Fibroblast of lung (primary cell): Measurements from ENCODE around the gene MALAT1. TPM values are rescaled to one million over a fixed set of nuclear protein-coding genes. Genes with fewer than 3 reads are reported as not detected.
A peak's percentile ranks its signal among the peaks of the same experiment; 100 is the strongest.

Experiments
- DNase-seq, 2 donors: peaks; one replicate each; pipeline versions ENCODE4 v3.0.0 to v3.0.0-alpha.2; 2010; ENCODE audit warnings: low read depth in 2 of 2
- H2AFZ ChIP-seq: 2 replicates; pipeline ENCODE4 v1.5.1; 2012; ENCODE audit warnings: low read length, control low read depth, inconsistent platforms
- H3K27ac ChIP-seq: 2 replicates; pipeline ENCODE4 v1.5.1; 2011; ENCODE audit warnings: low read length, control low read depth; ENCODE audit not compliant: insufficient read depth
- H3K27me3 ChIP-seq: 2 replicates; pipeline ENCODE4 v1.5.1; 2011; ENCODE audit warnings: mild to moderate bottlenecking, low read length; ENCODE audit not compliant: control insufficient read depth, insufficient read depth
- H3K36me3 ChIP-seq: 2 replicates; pipeline ENCODE4 v1.5.1; 2011; ENCODE audit warnings: low read length; ENCODE audit not compliant: control insufficient read depth, insufficient read depth
- H3K4me1 ChIP-seq: 2 replicates; pipeline ENCODE4 v1.5.1; 2011; ENCODE audit warnings: low read length; ENCODE audit not compliant: control insufficient read depth, insufficient read depth; ENCODE audit errors: extremely low read depth
- H3K4me2 ChIP-seq: 2 replicates; pipeline ENCODE4 v1.5.1; 2011; ENCODE audit warnings: low read length, control low read depth; ENCODE audit not compliant: insufficient read depth; ENCODE audit errors: extremely low read depth
- H3K4me3 ChIP-seq, 4 experiments: fragments of 200-600 bp in 1 of 4; sonication (generic) in 1 of 4; replicated peaks in 1 of 4; 2 replicates each; pipeline ENCODE4 v1.5.1; 2011 to 2016; ENCODE audit warnings: low read length in 4 of 4, low read depth in 3 of 4, mild to moderate bottlenecking in 3 of 4, control low read depth in 2 of 4, inconsistent platforms in 1 of 4, mixed read lengths in 1 of 4; ENCODE audit not compliant: insufficient read depth in 1 of 4; ENCODE audit errors: control extremely low read depth in 1 of 4
- H3K79me2 ChIP-seq: 2 replicates; pipeline ENCODE4 v1.5.1; 2012; ENCODE audit warnings: mild to moderate bottlenecking, low read length, inconsistent platforms; ENCODE audit not compliant: control insufficient read depth, insufficient read depth
- H3K9ac ChIP-seq: 2 replicates; pipeline ENCODE4 v1.5.1; 2011; ENCODE audit warnings: mild to moderate bottlenecking, low read length, control low read depth; ENCODE audit not compliant: insufficient read depth
- H3K9me3 ChIP-seq: 2 replicates; pipeline ENCODE4 v1.5.1; 2012; ENCODE audit warnings: low read depth, low read length; ENCODE audit not compliant: control insufficient read depth, insufficient read depth
- H4K20me1 ChIP-seq: 2 replicates; pipeline ENCODE4 v1.5.1; 2011; ENCODE audit warnings: low read length; ENCODE audit not compliant: control insufficient read depth, insufficient read depth; ENCODE audit errors: extremely low read depth
- CTCF ChIP-seq, 2 donors: IDR thresholded peaks in 1 of 2; conservative IDR thresholded peaks in 1 of 2; 1 replicate in 1 of 2; 2 replicates in 1 of 2; pipeline ENCODE4 v1.5.1; 2011 to 2012; ENCODE audit warnings: low read length in 2 of 2, control low read depth in 1 of 2, inconsistent platforms in 1 of 2, low read depth in 1 of 2, mild to moderate bottlenecking in 1 of 2
- EZH2 ChIP-seq: IDR thresholded peaks from 2 replicates; pipeline ENCODE4 v1.5.1; 2012; ENCODE audit warnings: low read length, control low read depth, mild to moderate bottlenecking; ENCODE audit errors: missing control alignments
- polyA plus RNA-seq, 2 donors: library from polyadenylated mRNA; depleted of rRNA in 1 of 2; stranded (reverse) in 1 of 2; unstranded in 1 of 2; fragments of >200 nt; gene quantifications; 2 replicates each; pipeline ENCODE4 v1.2.1, GENCODE V29; 2011 to 2012; ENCODE audit warnings: missing spikeins in 1 of 2
- total RNA-seq: library from RNA; depleted of rRNA; stranded (reverse); fragments of >200 nt; gene quantifications from 2 replicates; pipeline ENCODE4 v1.2.1, GENCODE V29; 2014

Gene MALAT1
- total and polyA plus RNA-seq, 2 donors (not counting 1 experiment from before 2014, with no cell fraction given) = 583 to 21,991 TPM

GRCh38 chr11:65477149-65477965 lies 21.5 kb upstream of the MALAT1 start:
- peak; percentile 89 to 93 for DNase-seq
- Histone ChIP-seq H3K79me2 (peaks cover 50% of the 10 kb centered on the region), H3K9ac (peak overlapping the region; percentile 99), H3K9me3 (no peaks in the 10 kb centered on the region), H3K27ac (peak overlapping the region; percentile 99), H3K4me2 (peak overlapping the region; percentile 89), H3K4me3 (peak overlapping the region; percentile 43 to 85 (median 70)), H3K36me3 (no peaks in the 10 kb centered on the region), H4K20me1 (no peaks in the 10 kb centered on the region), H2AFZ (no peak overlapping the region), H3K4me1 (peaks cover 27% of the 10 kb centered on the region), H3K27me3 (no peaks in the 10 kb centered on the region)
- no peak for TF ChIP-seq CTCF (conservative IDR thresholded peaks at IDR 0.05 in 1 of 2, IDR thresholded peaks at IDR 0.05 in 1 of 2; ENCODE audit: low read depth in 1 of 2, low read length in 2 of 2)
- TF ChIP-seq EZH2 = no peak

- peak overlapping the region; percentile 99 for H3K27ac ChIP-seq
- no peak overlapping the region for H2AFZ ChIP-seq
- H3K9ac ChIP-seq = peak overlapping the region; percentile 93
- H3K36me3 ChIP-seq = no peaks in the 10 kb centered on the region
- no peaks in the 10 kb centered on the region for H3K9me3 ChIP-seq
- peak; percentile 53 to 70 for DNase-seq
- TF ChIP-seq CTCF (conservative IDR thresholded peaks at IDR 0.05 in 1 of 2, IDR thresholded peaks at IDR 0.05 in 1 of 2; ENCODE audit: low read depth in 1 of 2, low read length in 2 of 2) (no peak), EZH2 (no peak)
- H3K4me1 ChIP-seq = peaks cover 25% of the 10 kb centered on the region
- H3K4me3 ChIP-seq = peak overlapping the region; percentile 9 to 79 (median 30)
- H3K79me2 ChIP-seq = peaks cover 45% of the 10 kb centered on the region
- H3K4me2 ChIP-seq = peak overlapping the region; percentile 93
- no peaks in the 10 kb centered on the region for H3K27me3 ChIP-seq
- H4K20me1 ChIP-seq = no peaks in the 10 kb centered on the region
These were observed 20.3 kb upstream of the MALAT1 start for GRCh38 chr11:65478388-65479183.
